A549 (cell line): Measurements from ENCODE around the gene TNNT2. TPM values are rescaled to one million over a fixed set of nuclear protein-coding genes. Genes with fewer than 3 reads are reported as not detected.

Experiments
- ATAC-seq, 2 experiments: fragments of 200-7000 bp in 1 of 2; fragments of >200 bp in 1 of 2; cut with Nextera tagmentation in 1 of 2; cut with Tn5 transposase in 1 of 2; 3 replicates each; pipeline versions ENCODE4 v1.8.0 to v1.9.1; 2018 to 2020; ENCODE audit warnings: mild to moderate bottlenecking in 1 of 2, moderate library complexity in 1 of 2
- CTCF ChIA-PET: fragments of 300-600 bp; sonication (Branson Sonifier 250); formaldehyde crosslinking; extraction: SDS; loops from one replicate; lab custom pipeline; 2021; ENCODE audit warnings: antibody characterized with exemption, inconsistent platforms; lab: Yijun Ruan, JAX
- POLR2A ChIA-PET: fragments of 350-600 bp; formaldehyde crosslinking; extraction: SDS; loops from one replicate; lab custom pipeline; 2021; ENCODE audit warnings: antibody characterized with exemption, inconsistent platforms; lab: Yijun Ruan, JAX
- DNase-seq, 2 experiments: peaks; one replicate each; pipeline versions ENCODE4 v3.0.0 to v3.0.0-alpha.2; 2011 to 2016; ENCODE audit warnings: low read depth in 1 of 2, low spot score in 1 of 2
- FAIRE-seq: peaks from 2 replicates; lab custom pipeline; 2011; peaks lifted over from hg19 to GRCh38; lab: Jason Lieb, UNC
- H3K27ac ChIP-seq, 2 experiments: fragments of >200 bp; sonication (Bioruptor Twin); formaldehyde crosslinking; 3 replicates each; pipeline ENCODE4 v1.5.1; 2016 to 2017
- H3K4me1 ChIP-seq: fragments of >200 bp; sonication (Bioruptor Twin); formaldehyde crosslinking; 3 replicates; pipeline ENCODE4 v1.6.1; 2016
- H3K4me2 ChIP-seq: fragments of >200 bp; sonication (Bioruptor Twin); formaldehyde crosslinking; 3 replicates; pipeline ENCODE4 v1.6.1; 2016
- H3K4me3 ChIP-seq: fragments of >200 bp; sonication (Bioruptor Twin); formaldehyde crosslinking; 3 replicates; pipeline ENCODE4 v1.5.1; 2016
- H3K9me3 ChIP-seq: fragments of >200 bp; sonication (Bioruptor Twin); formaldehyde crosslinking; 3 replicates; pipeline ENCODE4 v1.6.1; 2016
- CBX8 ChIP-seq: fragments of 200-600 bp; sonication (generic); IDR thresholded peaks from 2 replicates; pipeline ENCODE4 v1.6.1; 2016
- CEBPB ChIP-seq, 2 experiments: fragments of >200 bp in 1 of 2; sonication (Bioruptor Twin) in 1 of 2; formaldehyde crosslinking in 1 of 2; IDR thresholded peaks; 2 replicates each; pipeline ENCODE4 v1.6.1; 2012 to 2016
- CHD2 ChIP-seq: fragments of 150-350 bp; IDR thresholded peaks from 2 replicates; pipeline ENCODE4 v1.6.1; 2014; ENCODE audit warnings: low read length; ENCODE audit not compliant: partially characterized antibody
- MAFK ChIP-seq: fragments of 450-650 bp; IDR thresholded peaks from 2 replicates; pipeline ENCODE4 v1.6.1; 2014; ENCODE audit not compliant: partially characterized antibody
- NFE2L2 ChIP-seq: fragments of 150-350 bp; conservative IDR thresholded peaks from 2 replicates; pipeline ENCODE4 v1.6.1; 2014; ENCODE audit warnings: low read length
- PHF8 ChIP-seq: fragments of 200-600 bp; sonication (generic); IDR thresholded peaks from 2 replicates; pipeline ENCODE4 v1.6.1; 2016; ENCODE audit warnings: low read depth, mild to moderate bottlenecking, antibody characterized with exemption, moderate library complexity, borderline replicate concordance
- RAD21 ChIP-seq, 2 experiments: fragments of >200 bp in 1 of 2; sonication (Bioruptor Twin) in 1 of 2; formaldehyde crosslinking in 1 of 2; IDR thresholded peaks in 1 of 2; conservative IDR thresholded peaks in 1 of 2; 2 replicates in 1 of 2; 3 replicates in 1 of 2; pipeline ENCODE4 v1.6.1; 2012 to 2018; ENCODE audit warnings: inconsistent platforms in 1 of 2
- RARB ChIP-seq: fragments of 250-450 bp; sonication (Bioruptor Pico); IDR thresholded peaks from 2 replicates; pipeline ENCODE4 v1.8.0; 2021; ENCODE audit warnings: mild to moderate bottlenecking, moderate library complexity
- SMC3 ChIP-seq: fragments of >200 bp; sonication (Bioruptor Twin); formaldehyde crosslinking; IDR thresholded peaks from 3 replicates; pipeline ENCODE4 v1.6.1; 2018; ENCODE audit warnings: inconsistent platforms
- SREBF2 ChIP-seq: fragments of 450-650 bp; IDR thresholded peaks from 2 replicates; pipeline ENCODE4 v1.6.1; 2014; ENCODE audit warnings: mild to moderate bottlenecking, moderate library complexity
- TP53 ChIP-seq: fragments of 250-450 bp; sonication (Bioruptor Pico); IDR thresholded peaks from 2 replicates; pipeline ENCODE4 v1.5.0; 2021; ENCODE audit warnings: mild to moderate bottlenecking, moderate library complexity
- ZC3H11A ChIP-seq: fragments of 450-650 bp; IDR thresholded peaks from 2 replicates; pipeline ENCODE4 v1.6.1; 2014; ENCODE audit warnings: antibody characterized with exemption, mild to moderate bottlenecking
- WGBS: methylation state at CpG from one replicate; pipeline ENCODE4 v1.1.6; 2017; ENCODE audit errors: missing lambda C conversion rate; 5-methylcytosine and 5-hydroxymethylcytosine counted together
- polyA plus RNA-seq, 4 experiments: library from polyadenylated mRNA; depleted of rRNA in 3 of 4; stranded (reverse); fragments of >200 nt; fragmentation: RNase III in 1 of 4; extraction: RNeasy Plus Mini Kit Qiagen cat#74134 plus additional on column Dnase treatment in 1 of 4; gene quantifications; 2 replicates in 3 of 4; 3 replicates in 1 of 4; pipeline ENCODE4 v1.2.3, GENCODE V29; 2011 to 2017
- TF ChIP-seq, protein P1 (sequence below): fragments of 250-450 bp; sonication (Bioruptor Pico); IDR thresholded peaks from 2 replicates; pipeline ENCODE4 v1.5.0; 2021; ENCODE audit warnings: mild to moderate bottlenecking, moderate library complexity, borderline replicate concordance
- TF ChIP-seq, protein P2 (sequence below): IDR thresholded peaks from 2 replicates; pipeline ENCODE4 v1.6.1; 2012; ENCODE audit warnings: low read depth, borderline replicate concordance
- TF ChIP-seq, protein P3 (sequence below): fragments of 200-600 bp; sonication (generic); IDR thresholded peaks from 2 replicates; pipeline ENCODE4 v1.6.1; 2016; ENCODE audit warnings: antibody characterized with exemption, mild to moderate bottlenecking, moderate library complexity
- TF ChIP-seq, protein P4 (sequence below): fragments of >200 bp; sonication (Bioruptor Twin); formaldehyde crosslinking; IDR thresholded peaks from 3 replicates; pipeline ENCODE4 v1.5.1; 2016

Gene TNNT2
- polyA plus RNA-seq, 2 of the 4 experiments (the other 2 are of a cell fraction) = 0.09 TPM; not detected in 1

DNA sequence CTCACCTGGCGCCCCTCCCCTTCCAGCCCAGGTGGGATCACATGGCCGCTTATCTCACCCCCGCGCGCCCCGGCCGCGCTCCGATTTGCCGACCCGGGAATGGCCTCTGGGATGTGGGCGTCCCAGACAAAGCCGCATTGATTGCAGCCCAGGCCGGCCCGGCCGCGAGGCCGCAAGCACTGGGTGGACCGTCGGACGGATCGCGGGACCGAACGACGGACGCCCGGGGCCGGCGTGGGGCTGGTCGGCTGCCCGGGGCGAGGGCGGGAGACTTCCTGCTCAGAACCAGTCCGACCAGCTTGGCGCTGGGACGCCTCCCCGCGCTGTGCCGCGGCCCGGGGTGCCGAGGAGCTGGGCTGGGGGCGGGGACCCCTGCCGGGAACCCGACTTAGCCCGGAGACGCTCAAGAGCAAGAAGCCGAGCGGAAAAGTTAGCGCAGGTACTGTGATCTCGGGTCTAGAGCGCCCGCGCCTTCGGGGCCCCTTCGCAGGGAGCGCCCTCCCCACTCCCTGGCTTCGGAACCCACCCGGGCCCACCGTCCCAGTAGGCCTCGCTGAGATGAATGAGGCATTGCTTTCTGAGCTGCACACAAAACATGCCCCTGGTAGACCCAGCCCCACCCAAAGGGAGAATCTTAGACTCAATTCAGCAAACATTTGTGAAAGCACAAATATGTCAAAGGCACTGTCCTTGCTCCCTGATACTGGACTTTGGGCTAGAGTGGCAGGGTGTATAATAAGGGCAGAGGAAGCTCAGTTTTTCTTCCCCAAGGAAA lies 22.1 kb upstream of the TNNT2 start:
- ChIA-PET POLR2A (interaction anchor here (0.5 kb wide), 1 partner anchor 53 kb away, joined by 4 read pairs; no protein-coding TSS in a partner anchor), CTCF (interaction anchor here (1.8 to 15.0 kb wide), 4 partner anchors 10 to 145 kb away, joined by 5 to 334 read pairs (median 12); no protein-coding TSS in a partner anchor)
- no peak overlapping the region for H3K4me3 ChIP-seq
- no peaks in the 10 kb centered on the region for H3K9me3 ChIP-seq
- FAIRE-seq = no peak
- DNase-seq = no peak
- H3K4me2 ChIP-seq = no peak overlapping the region
- H3K4me1 ChIP-seq = peaks cover 75% of the 10 kb centered on the region
- no peak for ATAC-seq
- TF ChIP-seq, protein P1, sequence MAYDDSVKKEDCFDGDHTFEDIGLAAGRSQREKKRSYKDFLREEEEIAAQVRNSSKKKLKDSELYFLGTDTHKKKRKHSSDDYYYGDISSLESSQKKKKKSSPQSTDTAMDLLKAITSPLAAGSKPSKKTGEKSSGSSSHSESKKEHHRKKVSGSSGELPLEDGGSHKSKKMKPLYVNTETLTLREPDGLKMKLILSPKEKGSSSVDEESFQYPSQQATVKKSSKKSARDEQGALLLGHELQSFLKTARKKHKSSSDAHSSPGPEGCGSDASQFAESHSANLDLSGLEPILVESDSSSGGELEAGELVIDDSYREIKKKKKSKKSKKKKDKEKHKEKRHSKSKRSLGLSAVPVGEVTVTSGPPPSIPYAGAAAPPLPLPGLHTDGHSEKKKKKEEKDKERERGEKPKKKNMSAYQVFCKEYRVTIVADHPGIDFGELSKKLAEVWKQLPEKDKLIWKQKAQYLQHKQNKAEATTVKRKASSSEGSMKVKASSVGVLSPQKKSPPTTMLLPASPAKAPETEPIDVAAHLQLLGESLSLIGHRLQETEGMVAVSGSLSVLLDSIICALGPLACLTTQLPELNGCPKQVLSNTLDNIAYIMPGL (CRISPR knock-in tag) = no peak
- TF ChIP-seq, protein P2, sequence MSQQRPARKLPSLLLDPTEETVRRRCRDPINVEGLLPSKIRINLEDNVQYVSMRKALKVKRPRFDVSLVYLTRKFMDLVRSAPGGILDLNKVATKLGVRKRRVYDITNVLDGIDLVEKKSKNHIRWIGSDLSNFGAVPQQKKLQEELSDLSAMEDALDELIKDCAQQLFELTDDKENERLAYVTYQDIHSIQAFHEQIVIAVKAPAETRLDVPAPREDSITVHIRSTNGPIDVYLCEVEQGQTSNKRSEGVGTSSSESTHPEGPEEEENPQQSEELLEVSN = no peak
- TF ChIP-seq, protein P3, sequence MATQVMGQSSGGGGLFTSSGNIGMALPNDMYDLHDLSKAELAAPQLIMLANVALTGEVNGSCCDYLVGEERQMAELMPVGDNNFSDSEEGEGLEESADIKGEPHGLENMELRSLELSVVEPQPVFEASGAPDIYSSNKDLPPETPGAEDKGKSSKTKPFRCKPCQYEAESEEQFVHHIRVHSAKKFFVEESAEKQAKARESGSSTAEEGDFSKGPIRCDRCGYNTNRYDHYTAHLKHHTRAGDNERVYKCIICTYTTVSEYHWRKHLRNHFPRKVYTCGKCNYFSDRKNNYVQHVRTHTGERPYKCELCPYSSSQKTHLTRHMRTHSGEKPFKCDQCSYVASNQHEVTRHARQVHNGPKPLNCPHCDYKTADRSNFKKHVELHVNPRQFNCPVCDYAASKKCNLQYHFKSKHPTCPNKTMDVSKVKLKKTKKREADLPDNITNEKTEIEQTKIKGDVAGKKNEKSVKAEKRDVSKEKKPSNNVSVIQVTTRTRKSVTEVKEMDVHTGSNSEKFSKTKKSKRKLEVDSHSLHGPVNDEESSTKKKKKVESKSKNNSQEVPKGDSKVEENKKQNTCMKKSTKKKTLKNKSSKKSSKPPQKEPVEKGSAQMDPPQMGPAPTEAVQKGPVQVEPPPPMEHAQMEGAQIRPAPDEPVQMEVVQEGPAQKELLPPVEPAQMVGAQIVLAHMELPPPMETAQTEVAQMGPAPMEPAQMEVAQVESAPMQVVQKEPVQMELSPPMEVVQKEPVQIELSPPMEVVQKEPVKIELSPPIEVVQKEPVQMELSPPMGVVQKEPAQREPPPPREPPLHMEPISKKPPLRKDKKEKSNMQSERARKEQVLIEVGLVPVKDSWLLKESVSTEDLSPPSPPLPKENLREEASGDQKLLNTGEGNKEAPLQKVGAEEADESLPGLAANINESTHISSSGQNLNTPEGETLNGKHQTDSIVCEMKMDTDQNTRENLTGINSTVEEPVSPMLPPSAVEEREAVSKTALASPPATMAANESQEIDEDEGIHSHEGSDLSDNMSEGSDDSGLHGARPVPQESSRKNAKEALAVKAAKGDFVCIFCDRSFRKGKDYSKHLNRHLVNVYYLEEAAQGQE = no peak
- no peak for TF ChIP-seq SMC3
- 94% methylated on average over 59 of the region's 62 CpGs for WGBS
- H3K27ac ChIP-seq = peak overlapping the region; percentile 90 to 92

DNA sequence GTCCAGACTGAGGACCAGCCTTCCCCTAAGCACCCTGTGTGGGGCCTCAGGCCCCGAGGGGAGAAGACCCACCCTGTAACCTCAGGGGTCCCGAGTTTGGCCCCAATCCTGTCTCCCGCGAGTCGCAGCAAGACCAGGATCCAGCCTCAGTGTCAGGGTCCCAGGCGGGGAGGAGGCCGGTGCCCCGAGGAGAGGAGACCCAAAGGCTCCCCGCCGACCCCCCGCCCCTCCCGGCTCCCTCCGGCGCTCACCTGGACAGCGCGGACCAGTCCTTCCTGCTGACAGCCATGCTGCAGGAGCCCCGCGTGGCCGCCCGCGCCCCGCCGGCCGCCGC lies 21.5 kb upstream of the TNNT2 start, which contains the start of gene LAD1:
TSS of gene LAD1 (minus strand) at position 307 of the 334 bp plus-strand sequence. CDS start at position 289, 18 bp downstream.
- TF ChIP-seq PHF8 (no peak), CEBPB (IDR thresholded peaks at IDR 0.05) (no peak), RAD21 (conservative IDR thresholded peaks at IDR 0.05 in 1 of 2, IDR thresholded peaks at IDR 0.05 in 1 of 2) (no peak), ZC3H11A (no peak), SREBF2 (no peak), MAFK (no peak), NFE2L2 (no peak), TP53 (CRISPR knock-in tag) (no peak), RARB (CRISPR knock-in tag) (no peak), CBX8 (no peak), CHD2 (no peak)
- TF ChIP-seq, protein P3 = no peak
- TF ChIP-seq, protein P4, sequence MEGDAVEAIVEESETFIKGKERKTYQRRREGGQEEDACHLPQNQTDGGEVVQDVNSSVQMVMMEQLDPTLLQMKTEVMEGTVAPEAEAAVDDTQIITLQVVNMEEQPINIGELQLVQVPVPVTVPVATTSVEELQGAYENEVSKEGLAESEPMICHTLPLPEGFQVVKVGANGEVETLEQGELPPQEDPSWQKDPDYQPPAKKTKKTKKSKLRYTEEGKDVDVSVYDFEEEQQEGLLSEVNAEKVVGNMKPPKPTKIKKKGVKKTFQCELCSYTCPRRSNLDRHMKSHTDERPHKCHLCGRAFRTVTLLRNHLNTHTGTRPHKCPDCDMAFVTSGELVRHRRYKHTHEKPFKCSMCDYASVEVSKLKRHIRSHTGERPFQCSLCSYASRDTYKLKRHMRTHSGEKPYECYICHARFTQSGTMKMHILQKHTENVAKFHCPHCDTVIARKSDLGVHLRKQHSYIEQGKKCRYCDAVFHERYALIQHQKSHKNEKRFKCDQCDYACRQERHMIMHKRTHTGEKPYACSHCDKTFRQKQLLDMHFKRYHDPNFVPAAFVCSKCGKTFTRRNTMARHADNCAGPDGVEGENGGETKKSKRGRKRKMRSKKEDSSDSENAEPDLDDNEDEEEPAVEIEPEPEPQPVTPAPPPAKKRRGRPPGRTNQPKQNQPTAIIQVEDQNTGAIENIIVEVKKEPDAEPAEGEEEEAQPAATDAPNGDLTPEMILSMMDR = no peak
- TF ChIP-seq, all 56 proteins: peak for 0
- H3K27ac ChIP-seq = peak within 1 kb of the TSS; percentile 90 to 92
- WGBS = 96% methylated on average over 8 of the region's 25 CpGs
- POLR2A ChIA-PET = no interaction called here
- no peaks in the 10 kb centered on the region for H3K9me3 ChIP-seq
- CTCF ChIA-PET = interaction anchor here (15.0 kb wide), 1 partner anchor 10 kb away, joined by 334 read pairs; no protein-coding TSS in a partner anchor
- peak within 1 kb of the TSS; percentile 72; the same call in 2 of the 3 replicates for H3K4me2 ChIP-seq
- no peak within 1 kb of the TSS for H3K4me3 ChIP-seq
- DNase-seq (no peak), FAIRE-seq (no peak), ATAC-seq (no peak)
- H3K4me1 ChIP-seq = peaks cover 75% of the 10 kb centered on the region
